RWPE2 (cell line): ENCODE data around the gene PTGDR2.

ENCODE experiments used
- ATAC-seq: fragments of 200-7000 bp; cut with Tn5 transposase; 3 replicates; pipeline ENCODE4 v1.9.1; 2021; ENCODE audit warnings: low read depth
- DNase-seq: peaks from one replicate; pipeline ENCODE4 v3.0.0-alpha.2; 2020; ENCODE audit warnings: low spot score
- H3K27ac ChIP-seq: fragments of 450-650 bp; 2 replicates; pipeline ENCODE4 v1.5.1; 2017; ENCODE audit warnings: mild to moderate bottlenecking; ENCODE audit not compliant: poor library complexity, severe bottlenecking
- H3K27me3 ChIP-seq: fragments of 250-450 bp; sonication (Bioruptor Pico); 2 replicates; pipeline ENCODE4 v1.5.1; 2021; ENCODE audit warnings: mild to moderate bottlenecking, moderate library complexity; ENCODE audit not compliant: insufficient read depth, poor library complexity, severe bottlenecking
- H3K36me3 ChIP-seq: fragments of 250-450 bp; sonication (Bioruptor Pico); 2 replicates; pipeline ENCODE4 v1.5.1; 2020; ENCODE audit warnings: low read depth, mild to moderate bottlenecking, moderate library complexity
- H3K4me1 ChIP-seq: fragments of 250-450 bp; sonication (Bioruptor Pico); 2 replicates; pipeline ENCODE4 v1.5.1; 2021; ENCODE audit warnings: mild to moderate bottlenecking, moderate library complexity; ENCODE audit not compliant: insufficient read depth, poor library complexity, severe bottlenecking
- H3K4me3 ChIP-seq: fragments of 250-450 bp; sonication (Bioruptor Pico); 2 replicates; pipeline ENCODE4 v1.5.1; 2021; ENCODE audit warnings: mild to moderate bottlenecking, moderate library complexity; ENCODE audit not compliant: severe bottlenecking
- H3K9me3 ChIP-seq: fragments of 250-450 bp; sonication (Bioruptor Pico); 2 replicates; pipeline ENCODE4 v1.5.1; 2021; ENCODE audit warnings: mild to moderate bottlenecking, moderate library complexity; ENCODE audit not compliant: severe bottlenecking
- TF ChIP-seq, protein P1 (sequence below): fragments of 450-650 bp; IDR thresholded peaks from one replicate; pipeline ENCODE4 v1.5.1; 2017; ENCODE audit warnings: mild to moderate bottlenecking, moderate library complexity; ENCODE audit not compliant: poor library complexity, severe bottlenecking

Gene PTGDR2

DNA sequence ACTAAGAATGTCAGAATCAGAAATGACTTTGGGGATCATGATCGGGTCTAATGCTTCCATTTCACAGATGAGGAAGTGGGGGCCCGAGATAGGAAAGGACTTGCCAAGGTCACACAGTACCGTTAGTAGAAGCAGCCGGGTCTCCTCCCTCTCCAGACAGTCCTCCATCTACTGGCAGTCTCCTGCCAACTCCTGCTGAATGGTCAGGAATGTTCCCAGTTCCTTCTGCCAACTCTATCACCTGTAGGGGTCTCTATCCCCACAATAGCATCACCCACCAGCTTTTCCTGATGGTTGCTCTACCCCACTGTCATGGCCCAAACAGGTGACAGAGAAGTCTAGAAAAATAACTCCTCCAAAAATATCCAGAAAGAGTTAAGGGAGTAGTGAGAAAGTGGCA lies 37.7 kb downstream of the PTGDR2 start:
- DNase-seq (no peak), ATAC-seq (no peak)
- TF ChIP-seq, protein P1, sequence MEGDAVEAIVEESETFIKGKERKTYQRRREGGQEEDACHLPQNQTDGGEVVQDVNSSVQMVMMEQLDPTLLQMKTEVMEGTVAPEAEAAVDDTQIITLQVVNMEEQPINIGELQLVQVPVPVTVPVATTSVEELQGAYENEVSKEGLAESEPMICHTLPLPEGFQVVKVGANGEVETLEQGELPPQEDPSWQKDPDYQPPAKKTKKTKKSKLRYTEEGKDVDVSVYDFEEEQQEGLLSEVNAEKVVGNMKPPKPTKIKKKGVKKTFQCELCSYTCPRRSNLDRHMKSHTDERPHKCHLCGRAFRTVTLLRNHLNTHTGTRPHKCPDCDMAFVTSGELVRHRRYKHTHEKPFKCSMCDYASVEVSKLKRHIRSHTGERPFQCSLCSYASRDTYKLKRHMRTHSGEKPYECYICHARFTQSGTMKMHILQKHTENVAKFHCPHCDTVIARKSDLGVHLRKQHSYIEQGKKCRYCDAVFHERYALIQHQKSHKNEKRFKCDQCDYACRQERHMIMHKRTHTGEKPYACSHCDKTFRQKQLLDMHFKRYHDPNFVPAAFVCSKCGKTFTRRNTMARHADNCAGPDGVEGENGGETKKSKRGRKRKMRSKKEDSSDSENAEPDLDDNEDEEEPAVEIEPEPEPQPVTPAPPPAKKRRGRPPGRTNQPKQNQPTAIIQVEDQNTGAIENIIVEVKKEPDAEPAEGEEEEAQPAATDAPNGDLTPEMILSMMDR = no peak
- no peaks in the 10 kb centered on the region for H3K27me3 ChIP-seq
- no peaks in the 10 kb centered on the region for H3K4me1 ChIP-seq
- H3K36me3 ChIP-seq = no peaks in the 10 kb centered on the region
- H3K4me3 ChIP-seq = no peak overlapping the region
- peaks cover 7% of the 10 kb centered on the region for H3K9me3 ChIP-seq
- H3K27ac ChIP-seq = no peak overlapping the region

DNA sequence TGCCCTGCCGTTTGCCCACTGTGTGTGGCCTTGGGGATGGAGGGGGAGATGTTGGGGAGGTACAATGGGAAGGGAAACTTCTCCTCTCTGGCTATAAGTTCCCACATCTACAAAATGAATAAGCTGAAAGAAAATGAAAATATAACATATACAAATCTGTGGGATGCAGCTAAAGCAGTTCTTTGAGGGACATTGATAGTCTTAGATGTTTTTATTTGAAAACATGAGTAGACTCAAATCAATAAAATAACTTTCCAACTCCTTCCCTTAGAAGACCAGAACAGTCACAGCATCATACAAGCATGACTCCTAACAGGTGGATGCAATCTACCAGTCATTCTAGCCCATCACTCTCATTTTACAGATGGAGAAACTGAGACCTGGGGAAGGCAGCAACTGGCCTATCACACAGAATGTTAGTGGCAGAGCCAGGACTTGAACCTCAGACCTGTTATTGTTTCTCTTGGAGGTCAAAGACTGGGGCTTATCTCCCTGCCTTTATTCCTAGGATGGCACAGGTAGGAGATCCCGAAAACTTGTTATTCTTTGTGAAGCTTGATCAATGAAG lies 39.1 kb downstream of the PTGDR2 start:
- Histone ChIP-seq H3K27ac (no peak overlapping the region), H3K4me3 (no peak overlapping the region), H3K9me3 (peaks cover 7% of the 10 kb centered on the region), H3K36me3 (no peaks in the 10 kb centered on the region), H3K4me1 (no peaks in the 10 kb centered on the region), H3K27me3 (no peaks in the 10 kb centered on the region)
- TF ChIP-seq, protein P1 = no peak
- DNase-seq = no peak
- ATAC-seq = no peak

DNA sequence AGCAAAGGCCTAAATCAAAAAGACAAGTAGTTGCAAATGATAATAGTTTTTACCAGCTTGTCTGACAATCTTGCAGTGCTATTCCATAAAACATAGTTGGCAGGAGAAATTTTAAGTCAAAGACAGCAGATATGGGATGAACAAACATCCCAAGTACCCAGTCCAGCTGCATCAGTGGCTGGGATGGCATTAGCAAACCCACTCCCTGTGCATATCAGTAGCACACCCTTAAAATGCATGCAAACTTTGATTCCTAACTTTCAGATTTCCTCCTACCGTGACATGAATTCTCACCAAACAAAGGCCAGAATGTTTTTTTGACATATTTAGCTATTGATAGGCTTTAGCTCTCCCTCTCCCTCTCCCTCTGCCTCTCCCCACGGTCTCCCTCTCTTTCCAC lies 41.6 kb downstream of the PTGDR2 start:
- DNase-seq (no peak), ATAC-seq (no peak)
- Histone ChIP-seq H3K9me3 (peaks cover 7% of the 10 kb centered on the region), H3K4me3 (no peak overlapping the region), H3K36me3 (no peaks in the 10 kb centered on the region), H3K4me1 (no peaks in the 10 kb centered on the region), H3K27ac (no peak overlapping the region), H3K27me3 (no peaks in the 10 kb centered on the region)
- TF ChIP-seq, protein P1 = no peak

DNA sequence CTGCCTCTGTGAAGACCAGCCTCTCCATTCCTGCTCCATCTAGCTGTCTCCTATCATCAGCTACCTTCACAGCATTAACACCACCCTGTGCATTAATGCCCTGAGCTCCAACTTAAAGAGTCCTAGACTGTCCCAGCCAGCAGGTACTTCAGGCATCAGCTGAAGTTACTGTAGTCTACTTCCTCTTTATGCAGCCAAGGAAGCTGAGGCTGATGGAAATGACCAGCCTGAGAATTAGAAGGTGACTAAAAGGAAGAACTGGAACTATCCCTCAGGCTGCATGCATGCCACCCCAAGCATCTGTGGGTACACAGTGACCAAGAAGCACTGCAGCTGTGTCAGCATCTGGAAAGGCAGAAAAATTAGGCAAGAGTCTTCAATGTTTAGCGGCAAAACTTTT lies 42.4 kb downstream of the PTGDR2 start:
- Histone ChIP-seq H3K4me1 (no peaks in the 10 kb centered on the region), H3K4me3 (no peak overlapping the region), H3K9me3 (peaks cover 7% of the 10 kb centered on the region), H3K36me3 (no peaks in the 10 kb centered on the region), H3K27ac (no peak overlapping the region), H3K27me3 (no peaks in the 10 kb centered on the region)
- ATAC-seq = no peak
- no peak for DNase-seq
- TF ChIP-seq, protein P1 = no peak

DNA sequence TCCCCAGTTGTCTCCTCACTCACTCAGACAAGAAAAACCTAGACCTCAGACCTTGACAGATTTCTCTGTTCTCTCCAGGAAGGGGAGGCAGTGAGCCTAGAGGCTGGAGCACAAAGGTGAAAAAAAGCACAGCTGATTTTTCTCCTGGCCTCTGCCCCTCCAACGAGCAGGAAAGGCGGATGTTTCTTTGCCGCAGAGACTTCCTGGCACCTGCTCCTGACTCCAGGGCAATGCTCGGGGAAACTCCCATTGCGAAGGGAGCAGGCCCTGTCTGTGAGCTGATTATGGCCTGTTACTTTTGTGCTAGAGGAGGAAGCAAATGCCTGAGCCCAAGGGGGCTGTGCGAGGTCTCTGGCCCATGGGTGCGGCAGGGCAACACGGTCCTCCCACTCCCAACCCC lies 45.2 kb downstream of the PTGDR2 start:
- ATAC-seq = no peak
- H3K9me3 ChIP-seq = no peaks in the 10 kb centered on the region
- no peak overlapping the region for H3K4me3 ChIP-seq
- DNase-seq = no peak
- no peaks in the 10 kb centered on the region for H3K4me1 ChIP-seq
- no peaks in the 10 kb centered on the region for H3K27me3 ChIP-seq
- H3K36me3 ChIP-seq = no peaks in the 10 kb centered on the region
- TF ChIP-seq, protein P1 = no peak
- H3K27ac ChIP-seq = no peak overlapping the region
